DND-41 (cell line): Measurements from ENCODE around the gene NDRG3.

ENCODE experiments used
- EZH2 ChIP-seq: IDR thresholded peaks from 3 replicates; pipeline ENCODE4 v1.6.1; 2012; ENCODE audit warnings: borderline replicate concordance, low read depth, mild to moderate bottlenecking, moderate library complexity, low read length, inconsistent platforms; ENCODE audit not compliant: severe bottlenecking
- TF ChIP-seq, protein P1 (sequence below): IDR thresholded peaks from 2 replicates; pipeline ENCODE4 v1.5.1; 2012; ENCODE audit warnings: borderline replicate concordance, low read length, moderate library complexity, mild to moderate bottlenecking; ENCODE audit not compliant: poor library complexity, severe bottlenecking; ENCODE audit errors: extremely low read depth

DNA sequence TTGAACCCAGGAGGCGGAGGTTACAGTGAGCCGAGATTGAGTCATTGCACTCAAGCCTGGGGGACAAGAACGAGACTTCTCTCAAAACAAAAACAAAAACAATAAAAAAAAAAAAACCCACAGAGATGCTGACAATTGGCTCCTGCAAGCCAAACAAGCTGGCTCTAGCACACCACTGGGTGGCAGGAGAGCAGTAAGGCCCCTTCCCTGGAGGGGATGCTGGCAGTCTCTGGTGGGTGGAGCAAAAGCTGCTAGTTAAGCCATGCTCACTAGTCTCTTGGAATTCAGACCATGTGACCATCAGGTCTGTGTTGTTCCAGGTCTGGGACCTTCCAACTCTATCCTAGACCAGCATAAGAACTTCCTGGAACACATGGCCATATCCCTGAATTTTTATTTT is 46.5 kb upstream of the NDRG3 start:
- TF ChIP-seq, protein P1, sequence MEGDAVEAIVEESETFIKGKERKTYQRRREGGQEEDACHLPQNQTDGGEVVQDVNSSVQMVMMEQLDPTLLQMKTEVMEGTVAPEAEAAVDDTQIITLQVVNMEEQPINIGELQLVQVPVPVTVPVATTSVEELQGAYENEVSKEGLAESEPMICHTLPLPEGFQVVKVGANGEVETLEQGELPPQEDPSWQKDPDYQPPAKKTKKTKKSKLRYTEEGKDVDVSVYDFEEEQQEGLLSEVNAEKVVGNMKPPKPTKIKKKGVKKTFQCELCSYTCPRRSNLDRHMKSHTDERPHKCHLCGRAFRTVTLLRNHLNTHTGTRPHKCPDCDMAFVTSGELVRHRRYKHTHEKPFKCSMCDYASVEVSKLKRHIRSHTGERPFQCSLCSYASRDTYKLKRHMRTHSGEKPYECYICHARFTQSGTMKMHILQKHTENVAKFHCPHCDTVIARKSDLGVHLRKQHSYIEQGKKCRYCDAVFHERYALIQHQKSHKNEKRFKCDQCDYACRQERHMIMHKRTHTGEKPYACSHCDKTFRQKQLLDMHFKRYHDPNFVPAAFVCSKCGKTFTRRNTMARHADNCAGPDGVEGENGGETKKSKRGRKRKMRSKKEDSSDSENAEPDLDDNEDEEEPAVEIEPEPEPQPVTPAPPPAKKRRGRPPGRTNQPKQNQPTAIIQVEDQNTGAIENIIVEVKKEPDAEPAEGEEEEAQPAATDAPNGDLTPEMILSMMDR: peak; percentile 40
- TF ChIP-seq EZH2: no peak
